Kidney epithelial cell (primary cell): ENCODE data around the gene TUBGCP5. TPM values are rescaled to one million over a fixed set of nuclear protein-coding genes. Genes with fewer than 3 reads are reported as not detected.

ENCODE experiments used
- DNase-seq: peaks from one replicate; pipeline ENCODE4 v3.0.0-alpha.2; 2010; ENCODE audit warnings: low read depth
- H3K27me3 ChIP-seq: 2 replicates; pipeline ENCODE4 v1.6.0; 2011; ENCODE audit warnings: low read length; ENCODE audit not compliant: control insufficient read depth, insufficient read depth
- H3K36me3 ChIP-seq: 2 replicates; pipeline ENCODE4 v1.5.1; 2011; ENCODE audit warnings: low read length; ENCODE audit not compliant: control insufficient read depth, insufficient read depth
- H3K4me3 ChIP-seq: 2 replicates; pipeline ENCODE4 v1.5.1; 2011; ENCODE audit warnings: low read depth, mild to moderate bottlenecking, control low read depth, low read length
- total RNA-seq: library from RNA; depleted of rRNA; stranded (reverse); fragments of >200 nt; gene quantifications from 2 replicates; pipeline ENCODE4 v1.2.3, GENCODE V29; 2015
- TF ChIP-seq, protein P1 (sequence below): IDR thresholded peaks from 2 replicates; pipeline ENCODE4 v1.5.1; 2011; ENCODE audit warnings: mild to moderate bottlenecking, moderate library complexity, low read length, control low read depth, inconsistent platforms; ENCODE audit not compliant: insufficient read depth, poor library complexity, severe bottlenecking

Gene TUBGCP5
- total RNA-seq, 1 donor from 2014 or later: 12.1 TPM

DNA sequence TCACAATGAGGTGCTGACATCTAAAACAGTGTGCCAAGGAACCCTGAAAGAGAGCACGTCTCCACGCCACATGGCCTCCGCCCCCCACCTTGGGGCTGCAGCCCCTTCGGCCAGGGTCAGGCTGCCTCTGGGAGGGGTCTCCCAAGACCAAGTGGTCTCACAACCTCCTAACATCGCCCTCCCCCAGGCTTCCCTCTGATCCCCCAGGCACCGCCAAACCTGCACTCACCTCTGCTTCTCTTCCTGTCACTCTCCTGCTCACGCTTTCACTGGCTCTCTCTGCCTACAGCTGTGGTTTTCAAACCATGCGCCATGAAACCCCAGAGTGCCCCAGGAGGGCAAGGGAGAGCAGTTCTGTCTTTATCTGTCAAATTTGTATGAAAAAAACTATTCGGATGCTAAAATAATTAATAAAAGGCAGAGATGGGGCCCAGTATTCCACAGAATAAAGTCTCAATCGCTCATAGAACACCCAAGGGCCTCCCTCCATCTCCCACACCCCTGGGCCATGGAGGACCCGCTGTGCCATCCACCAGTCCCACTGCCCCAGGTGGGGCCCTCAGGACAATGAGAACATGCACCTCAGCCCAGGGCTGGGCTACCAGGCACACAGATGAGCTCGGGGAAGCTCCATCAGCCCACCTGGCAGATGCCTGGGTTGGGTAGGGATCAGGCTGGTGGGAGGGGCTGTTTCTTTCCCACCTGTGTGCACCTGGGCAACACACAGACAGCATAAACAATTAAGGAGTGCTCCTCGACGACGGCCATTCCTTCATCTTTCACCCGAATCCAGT is 80.7 kb downstream of the TUBGCP5 start:
- H3K27me3 ChIP-seq: no peaks in the 10 kb centered on the region
- TF ChIP-seq, protein P1, sequence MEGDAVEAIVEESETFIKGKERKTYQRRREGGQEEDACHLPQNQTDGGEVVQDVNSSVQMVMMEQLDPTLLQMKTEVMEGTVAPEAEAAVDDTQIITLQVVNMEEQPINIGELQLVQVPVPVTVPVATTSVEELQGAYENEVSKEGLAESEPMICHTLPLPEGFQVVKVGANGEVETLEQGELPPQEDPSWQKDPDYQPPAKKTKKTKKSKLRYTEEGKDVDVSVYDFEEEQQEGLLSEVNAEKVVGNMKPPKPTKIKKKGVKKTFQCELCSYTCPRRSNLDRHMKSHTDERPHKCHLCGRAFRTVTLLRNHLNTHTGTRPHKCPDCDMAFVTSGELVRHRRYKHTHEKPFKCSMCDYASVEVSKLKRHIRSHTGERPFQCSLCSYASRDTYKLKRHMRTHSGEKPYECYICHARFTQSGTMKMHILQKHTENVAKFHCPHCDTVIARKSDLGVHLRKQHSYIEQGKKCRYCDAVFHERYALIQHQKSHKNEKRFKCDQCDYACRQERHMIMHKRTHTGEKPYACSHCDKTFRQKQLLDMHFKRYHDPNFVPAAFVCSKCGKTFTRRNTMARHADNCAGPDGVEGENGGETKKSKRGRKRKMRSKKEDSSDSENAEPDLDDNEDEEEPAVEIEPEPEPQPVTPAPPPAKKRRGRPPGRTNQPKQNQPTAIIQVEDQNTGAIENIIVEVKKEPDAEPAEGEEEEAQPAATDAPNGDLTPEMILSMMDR: no peak
- no peak overlapping the region for H3K4me3 ChIP-seq
- DNase-seq: no peak
- H3K36me3 ChIP-seq: no peaks in the 10 kb centered on the region

DNA sequence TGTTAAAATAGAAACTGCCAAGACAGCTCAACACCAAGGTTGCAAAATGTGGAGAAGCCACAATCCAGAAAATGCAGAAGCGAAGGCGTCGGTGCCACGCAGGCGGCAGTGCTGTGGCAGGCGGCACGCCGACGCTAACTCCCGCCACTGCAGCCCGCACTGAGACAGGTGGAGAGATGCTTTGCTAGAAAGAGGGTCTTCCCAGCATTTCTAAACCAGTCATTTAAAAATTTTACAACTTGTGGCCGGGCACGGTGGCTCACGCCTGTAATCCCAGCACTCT is 82.5 kb downstream of the TUBGCP5 start:
- TF ChIP-seq, protein P1: no peak
- Histone ChIP-seq H3K36me3 (no peaks in the 10 kb centered on the region), H3K27me3 (no peaks in the 10 kb centered on the region), H3K4me3 (no peak overlapping the region)
- DNase-seq: no peak

GRCh38 chr15:22956257-22956977 is 83.0 kb downstream of the TUBGCP5 start:
- no peaks in the 10 kb centered on the region for H3K27me3 ChIP-seq
- no peaks in the 10 kb centered on the region for H3K36me3 ChIP-seq
- H3K4me3 ChIP-seq: no peak overlapping the region
- DNase-seq: no peak
- TF ChIP-seq, protein P1: no peak

DNA sequence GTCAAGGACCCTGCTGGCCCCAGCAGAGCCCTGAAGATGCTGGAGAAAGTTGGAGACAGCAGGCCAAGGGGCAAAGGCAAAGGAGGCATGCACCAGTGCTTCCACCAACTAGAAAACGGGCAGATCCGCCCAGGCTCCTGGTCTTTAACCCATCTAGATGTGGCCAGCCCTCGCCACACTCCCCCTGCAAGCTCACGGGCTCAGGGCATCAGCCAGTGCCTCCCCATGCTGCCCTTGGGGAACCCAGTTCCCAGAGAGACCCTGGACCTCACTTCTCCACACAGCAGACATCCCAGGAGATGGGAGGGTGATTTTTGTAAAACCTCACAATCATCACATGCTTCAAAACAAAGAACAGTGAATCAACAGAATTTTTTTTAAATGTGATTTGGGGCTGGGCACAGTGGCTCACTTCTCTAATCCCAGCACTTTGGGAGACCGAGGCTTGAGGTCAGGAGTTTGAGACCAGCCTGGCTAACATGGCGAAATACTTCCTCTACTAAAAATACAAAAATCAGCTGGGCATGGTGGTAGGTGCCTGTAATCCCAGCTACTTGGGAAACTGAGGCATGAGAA is 83.7 kb downstream of the TUBGCP5 start:
- no peaks in the 10 kb centered on the region for H3K36me3 ChIP-seq
- TF ChIP-seq, protein P1: no peak
- H3K4me3 ChIP-seq: no peak overlapping the region
- DNase-seq: no peak
- H3K27me3 ChIP-seq: no peaks in the 10 kb centered on the region

- Histone ChIP-seq H3K36me3 (no peaks in the 10 kb centered on the region), H3K27me3 (no peaks in the 10 kb centered on the region), H3K4me3 (no peak overlapping the region)
- TF ChIP-seq, protein P1: no peak
- DNase-seq: no peak
Observed at GRCh38 chr15:22954798-22955543, 84.4 kb downstream of the TUBGCP5 start.
